HG02973 (cell line): Measurements from ENCODE around the gene HSPB3.
A peak's percentile ranks its signal among the peaks of the same experiment; 100 is the strongest.
"Not testable (repeated sequence)": the region's sequence is repeated elsewhere in the genome, so short reads cannot be mapped to it uniquely, and the experiment has no call there.

Source experiments
- ATAC-seq: cut with Tn5 transposase; IDR thresholded peaks from one replicate; pipeline ENCODE4 v1.9.1; 2021; ENCODE audit warnings: moderate library complexity; ENCODE audit not compliant: unreplicated experiment

The HSPB3 gene, protein sequence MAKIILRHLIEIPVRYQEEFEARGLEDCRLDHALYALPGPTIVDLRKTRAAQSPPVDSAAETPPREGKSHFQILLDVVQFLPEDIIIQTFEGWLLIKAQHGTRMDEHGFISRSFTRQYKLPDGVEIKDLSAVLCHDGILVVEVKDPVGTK

DNA sequence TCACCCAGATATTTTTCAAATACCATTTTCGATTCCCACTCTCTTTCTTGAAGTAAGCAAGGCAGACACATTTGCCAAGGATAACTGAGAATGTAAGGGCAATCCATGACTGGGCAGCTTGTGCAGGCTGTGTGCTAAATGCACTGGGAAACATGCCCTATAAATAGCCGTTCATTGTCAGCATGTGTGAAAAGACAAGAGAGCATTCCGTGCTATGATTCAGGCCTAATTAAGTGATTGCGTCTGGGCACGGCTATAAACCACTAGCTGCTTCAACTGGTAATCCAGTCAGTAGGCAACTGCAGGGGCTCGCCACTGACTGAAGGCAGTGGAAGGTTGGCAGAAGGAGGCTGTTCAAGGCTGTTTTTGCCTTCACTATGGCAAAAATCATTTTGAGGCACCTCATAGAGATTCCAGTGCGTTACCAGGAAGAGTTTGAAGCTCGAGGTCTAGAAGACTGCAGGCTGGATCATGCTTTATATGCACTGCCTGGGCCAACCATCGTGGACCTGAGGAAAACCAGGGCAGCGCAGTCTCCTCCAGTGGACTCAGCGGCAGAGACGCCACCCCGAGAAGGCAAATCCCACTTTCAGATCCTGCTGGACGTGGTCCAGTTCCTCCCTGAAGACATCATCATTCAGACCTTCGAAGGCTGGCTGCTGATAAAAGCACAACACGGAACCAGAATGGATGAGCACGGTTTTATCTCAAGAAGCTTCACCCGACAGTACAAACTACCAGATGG is at the start of gene HSPB3:
Gene HSPB3, plus strand, starts transcription at position 287 of the 745 bp plus-strand sequence. Its CDS starts 91 bp downstream, at position 378.
- no peak for ATAC-seq

GRCh38 chr5:54411176-54411575 is 44.3 kb upstream of the HSPB3 start:
- ATAC-seq: no peak

DNA sequence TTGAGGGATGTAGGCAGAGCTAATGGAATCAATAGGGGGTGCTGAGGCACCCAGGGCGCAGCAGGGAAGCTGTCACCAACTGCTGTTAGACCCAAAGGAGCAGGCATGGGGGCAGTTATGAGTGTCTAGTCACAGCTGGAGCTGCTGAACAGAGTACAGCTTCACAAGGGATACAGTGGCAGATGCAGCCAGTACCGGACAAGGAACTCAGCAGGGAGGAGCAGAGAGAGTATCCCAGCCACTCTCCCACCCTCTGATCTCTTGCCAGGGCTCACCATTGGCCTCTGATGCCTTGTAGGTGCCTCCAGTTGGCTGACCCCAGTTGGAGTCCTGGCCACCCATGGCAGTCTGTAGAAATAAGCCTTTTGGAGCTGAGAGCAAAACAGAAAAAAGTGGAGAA is 42.6 kb upstream of the HSPB3 start:
- ATAC-seq: no peak

- ATAC-seq: no peak
Measured at GRCh38 chr5:54415147-54415546, 40.4 kb upstream of the HSPB3 start.

GRCh38 chr5:54415896-54416601 is 39.5 kb upstream of the HSPB3 start:
- ATAC-seq: no peak

GRCh38 chr5:54419573-54420423 is 35.7 kb upstream of the HSPB3 start:
- ATAC-seq: not testable (repeated sequence)

GRCh38 chr5:54420511-54420910 is 35.0 kb upstream of the HSPB3 start:
- not testable (repeated sequence) for ATAC-seq

- ATAC-seq: no peak
Measured at GRCh38 chr5:54421976-54422375, 33.5 kb upstream of the HSPB3 start.

DNA sequence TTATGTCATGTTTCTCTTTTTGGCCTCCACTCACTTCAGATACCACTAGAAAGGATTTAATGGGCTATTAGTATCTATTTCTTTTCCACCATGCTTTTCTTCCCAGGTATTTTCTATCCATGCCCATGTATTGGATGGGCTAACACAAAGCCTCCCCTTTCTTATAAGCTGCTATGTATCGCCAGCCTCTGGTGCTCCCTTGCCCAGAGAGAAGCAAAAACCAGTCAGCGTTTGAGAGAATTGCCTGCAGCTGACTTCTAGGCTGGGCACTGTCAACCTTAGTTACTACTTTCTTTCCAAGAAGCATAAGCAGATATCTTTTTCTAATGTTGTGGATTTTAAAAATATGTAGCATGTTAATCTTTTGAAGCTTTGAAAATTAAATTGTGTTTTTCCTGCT is 30.2 kb upstream of the HSPB3 start:
- no peak for ATAC-seq

- no peak for ATAC-seq
Measured at GRCh38 chr5:54426209-54426608, 29.3 kb upstream of the HSPB3 start.

- not testable (repeated sequence) for ATAC-seq
Measured at GRCh38 chr5:54434650-54435049, 20.8 kb upstream of the HSPB3 start.

DNA sequence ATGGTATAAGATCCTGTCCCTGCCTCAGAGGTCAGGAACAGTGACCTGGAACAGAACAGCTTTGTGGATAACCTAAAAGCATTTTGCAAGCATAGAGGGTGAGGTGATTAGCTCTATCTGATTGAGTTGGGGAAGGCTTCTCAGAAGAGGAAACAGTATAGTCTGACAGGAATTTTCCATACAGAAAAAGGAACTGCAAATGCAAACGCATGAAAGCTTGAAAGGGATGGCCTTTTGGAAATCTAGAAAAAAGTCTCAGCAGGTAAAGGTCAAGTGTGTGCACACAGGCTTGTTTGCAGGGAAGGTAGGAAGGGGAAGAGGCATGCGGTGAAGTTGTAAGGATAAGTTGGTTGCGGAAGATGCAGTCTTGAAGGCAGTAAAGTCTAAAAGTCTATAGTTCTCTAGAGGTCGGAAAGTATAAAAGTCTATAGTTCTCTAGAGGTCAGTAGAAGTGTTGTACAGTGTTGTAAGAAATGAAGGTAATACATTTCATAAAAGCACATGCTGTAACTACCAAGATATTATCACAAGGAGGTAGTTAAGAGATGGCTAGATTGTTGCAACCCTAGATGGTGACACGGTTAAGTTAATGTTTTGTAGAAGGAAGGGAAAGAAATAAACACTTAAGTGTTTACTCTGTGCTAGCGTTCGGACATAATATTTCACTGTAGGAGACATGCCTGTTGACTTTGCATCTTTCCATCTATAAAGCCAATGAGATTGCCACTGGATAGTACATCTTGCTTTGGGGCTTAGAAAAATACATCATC is 16.7 kb upstream of the HSPB3 start:
- no peak for ATAC-seq

DNA sequence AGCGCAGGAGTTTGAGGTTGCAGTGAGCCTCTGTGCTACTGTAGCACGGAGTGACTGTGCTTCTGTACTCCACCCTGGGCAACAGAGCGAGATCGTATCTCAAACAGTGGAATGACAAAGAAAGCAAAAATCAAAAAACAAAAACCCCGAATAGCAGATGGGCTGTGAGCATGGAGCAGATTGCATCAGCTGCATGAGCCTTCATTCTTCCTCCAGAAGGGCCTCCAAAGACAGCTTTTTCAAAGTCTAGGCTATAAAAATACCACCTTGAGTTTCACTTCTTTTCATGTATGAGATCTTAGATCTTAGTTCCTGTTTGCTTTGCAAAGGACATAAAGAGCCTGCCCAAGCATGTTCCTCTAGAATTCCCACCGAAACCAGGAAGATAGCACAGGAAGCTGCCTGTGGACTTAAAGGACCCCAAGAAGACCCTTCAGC is 15.0 kb upstream of the HSPB3 start:
- ATAC-seq: peak; percentile 85

DNA sequence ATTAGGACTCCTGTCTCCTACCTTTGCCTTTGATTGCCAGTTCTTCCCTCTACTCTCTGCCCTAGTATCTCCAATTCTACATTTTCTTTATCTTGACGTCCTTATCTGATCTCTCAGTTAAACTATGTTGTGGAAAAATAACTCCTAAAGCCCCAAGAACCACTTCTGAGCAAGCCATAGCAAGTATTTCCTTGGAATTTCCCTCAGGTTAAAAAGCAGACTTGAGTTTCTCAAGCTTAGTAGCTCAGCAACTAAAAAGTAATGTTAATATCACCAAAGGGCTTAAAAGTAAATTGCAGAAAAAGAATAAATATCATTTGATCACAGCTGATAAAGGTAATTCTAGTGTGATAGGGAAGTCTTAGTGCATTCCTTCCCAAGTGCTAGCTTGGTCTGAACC is 13.2 kb upstream of the HSPB3 start:
- no peak for ATAC-seq

DNA sequence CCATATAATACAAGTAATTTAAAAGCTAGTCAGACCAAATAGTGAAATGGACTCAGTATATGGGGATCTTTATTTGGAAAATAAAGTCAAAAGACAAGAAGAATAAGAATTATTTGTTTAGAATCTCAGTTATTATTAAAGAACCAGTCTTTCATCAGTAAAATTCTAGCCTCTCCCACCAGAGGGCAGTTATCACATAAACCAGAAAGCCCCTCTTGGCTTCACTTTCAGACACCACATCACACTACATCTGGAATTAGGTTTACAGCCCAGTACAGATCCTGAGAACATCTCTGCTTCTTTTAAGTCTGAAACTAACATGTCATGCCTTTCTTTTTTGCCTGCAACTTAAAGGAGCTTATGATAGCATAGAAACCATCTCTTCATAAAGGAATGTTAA is 12.2 kb upstream of the HSPB3 start:
- no peak for ATAC-seq

GRCh38 chr5:54445691-54446378 is 9.7 kb upstream of the HSPB3 start:
- no peak for ATAC-seq

DNA sequence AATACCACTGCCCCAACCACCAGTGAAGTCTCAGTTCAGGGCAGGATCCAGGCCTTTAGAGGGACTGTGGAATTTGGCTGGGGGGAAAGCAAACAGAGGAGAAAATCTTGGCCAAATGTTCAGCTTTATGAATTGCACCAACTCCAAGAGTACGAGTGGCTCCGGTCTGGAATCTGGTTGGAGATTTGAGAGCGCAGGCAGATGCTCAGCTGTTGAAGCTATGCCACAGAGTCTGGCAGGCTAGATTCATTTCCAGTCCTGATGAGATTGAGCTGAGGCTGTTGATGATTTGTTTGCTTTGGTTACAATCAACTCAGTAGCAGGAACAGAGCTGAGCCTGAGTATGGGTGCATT is 9.1 kb upstream of the HSPB3 start:
- ATAC-seq: no peak

DNA sequence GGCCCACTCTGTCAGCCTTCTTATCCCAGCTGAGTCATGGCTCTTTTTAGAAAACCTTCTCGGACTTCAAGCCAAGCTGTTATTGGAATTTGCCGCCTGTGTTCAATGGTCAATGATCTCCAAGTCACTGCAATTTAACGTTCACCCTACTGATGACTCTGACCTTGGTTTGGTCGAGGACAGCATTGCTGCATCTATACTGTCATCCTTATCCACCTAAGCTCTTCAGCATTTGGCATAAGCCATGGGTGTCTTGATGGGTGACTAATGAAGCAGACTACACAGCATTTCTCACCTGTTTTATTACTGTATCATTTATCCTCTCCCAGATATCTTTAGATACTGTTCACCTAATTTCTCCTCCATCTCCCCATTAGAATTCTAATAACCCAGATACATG is 5.6 kb upstream of the HSPB3 start:
- ATAC-seq: no peak

GRCh38 chr5:54450542-54450941 is 5.0 kb upstream of the HSPB3 start:
- ATAC-seq: no peak

GRCh38 chr5:54453046-54453445 is 2.5 kb upstream of the HSPB3 start:
- no peak for ATAC-seq
